COLO668 (cell line): ENCODE results near the gene ZMYM3.
"Not testable (repeated sequence)": the region's sequence is repeated elsewhere in the genome, so short reads cannot be mapped to it uniquely, and the experiment has no call there.

ENCODE experiments used
- DNase-seq: peaks from one replicate; lab custom pipeline; 2025; ENCODE audit not compliant: unreplicated experiment; lab: John Stamatoyannopoulos, UW

ZMYM3 gene

GRCh38 chrX:71254092-71254963 is at the start of gene ZMYM3:
TSS of gene ZMYM3 (minus strand) at chrX:71254140. CDS start at chrX:71253255, 885 bp downstream.
- peak; percentile 91 for DNase-seq

DNA sequence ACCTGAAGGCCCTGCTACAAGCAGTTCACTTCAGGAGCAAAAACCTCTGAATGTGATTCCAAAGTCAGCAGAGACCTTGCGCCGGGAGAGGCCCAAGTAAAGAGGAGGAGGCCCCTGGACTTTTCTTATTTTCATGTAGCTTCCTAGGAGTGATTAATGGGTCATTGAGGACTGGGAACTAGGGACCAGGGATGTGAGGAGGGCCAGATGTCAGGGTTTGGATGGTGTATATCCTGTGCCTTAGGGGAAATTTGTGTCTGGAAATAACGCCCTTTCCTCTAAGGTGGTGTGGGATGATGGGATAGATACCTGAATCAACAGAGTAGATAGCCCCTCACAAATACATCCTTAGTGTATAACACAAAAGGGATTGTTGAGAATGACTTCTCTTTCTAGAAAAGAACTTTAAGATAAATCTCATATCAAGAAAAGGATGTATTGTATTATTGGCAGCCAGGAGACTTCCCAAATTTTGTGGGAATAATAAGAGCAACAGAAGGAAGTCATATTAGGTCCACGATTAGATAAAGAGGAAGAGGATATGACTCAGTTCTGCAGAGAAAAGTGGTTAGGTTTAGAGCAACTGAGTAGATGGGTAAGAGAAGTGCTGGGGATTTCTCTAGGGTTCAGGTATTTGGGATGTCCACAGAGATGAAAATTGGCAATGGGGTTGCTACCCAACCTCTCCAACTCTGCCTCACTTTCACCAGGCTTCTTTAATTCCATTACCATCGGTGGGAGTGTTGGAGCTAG is 48.7 kb upstream of the ZMYM3 start:
- DNase-seq, result no peak

DNA sequence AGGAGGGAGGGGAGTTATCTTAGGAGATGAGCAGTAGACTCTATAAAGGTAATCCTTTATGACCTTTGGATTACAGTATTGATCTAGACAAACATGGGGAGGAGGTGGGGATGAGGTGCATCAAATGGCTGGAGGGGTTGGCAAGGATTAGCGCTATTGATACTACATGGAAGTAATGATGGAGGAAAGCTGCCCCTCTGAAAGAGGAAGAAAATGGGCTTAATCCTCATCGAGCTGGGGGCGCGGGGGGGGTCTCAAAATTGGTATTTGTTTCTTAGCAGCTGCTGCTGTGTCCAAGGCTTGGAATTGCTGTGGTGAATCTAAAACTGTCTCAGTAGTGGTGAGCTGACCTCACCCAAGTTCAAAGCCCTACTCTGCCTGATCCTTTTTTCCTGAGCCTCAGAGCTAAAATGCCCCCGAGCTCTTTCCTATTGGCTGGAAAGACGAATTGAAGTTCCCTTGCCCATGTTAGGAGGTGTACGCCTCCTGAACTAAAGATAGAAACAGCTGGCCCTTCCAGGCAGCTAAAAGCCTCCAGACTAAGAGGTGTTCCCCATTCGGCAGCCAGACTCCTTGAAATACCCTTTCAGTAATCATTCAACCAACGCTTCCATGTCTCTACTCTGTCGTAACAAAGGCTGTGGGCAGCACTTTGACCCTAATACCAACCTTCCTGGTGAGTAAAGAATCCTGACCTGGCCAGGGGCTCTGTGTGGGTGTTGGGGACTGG is 47.4 kb upstream of the ZMYM3 start, which contains the start of gene ITGB1BP2:
ITGB1BP2 (plus strand) TSS at position 556 of the 730 bp plus-strand sequence; CDS start at position 613, 57 bp downstream.
- DNase-seq, result no peak

DNA sequence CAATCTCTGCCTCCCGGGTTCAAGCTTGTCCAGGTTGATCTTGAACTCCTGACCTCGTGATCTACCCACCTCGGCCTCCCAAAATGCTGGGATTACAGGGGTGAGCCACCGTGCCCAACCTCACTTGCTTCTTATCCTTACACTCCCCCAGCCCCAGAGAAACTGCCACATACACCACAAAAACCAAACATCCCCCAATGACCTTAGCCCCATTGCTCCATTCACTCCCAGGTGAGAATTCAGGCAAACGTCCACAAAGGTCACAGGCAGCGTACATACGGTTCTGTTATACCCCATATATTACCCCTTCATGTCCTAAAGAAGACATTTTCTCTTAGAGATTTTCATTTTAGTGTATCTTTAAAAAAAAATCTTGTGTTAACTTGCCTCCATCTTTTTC is 46.6 kb upstream of the ZMYM3 start:
- not testable (repeated sequence) for DNase-seq

DNA sequence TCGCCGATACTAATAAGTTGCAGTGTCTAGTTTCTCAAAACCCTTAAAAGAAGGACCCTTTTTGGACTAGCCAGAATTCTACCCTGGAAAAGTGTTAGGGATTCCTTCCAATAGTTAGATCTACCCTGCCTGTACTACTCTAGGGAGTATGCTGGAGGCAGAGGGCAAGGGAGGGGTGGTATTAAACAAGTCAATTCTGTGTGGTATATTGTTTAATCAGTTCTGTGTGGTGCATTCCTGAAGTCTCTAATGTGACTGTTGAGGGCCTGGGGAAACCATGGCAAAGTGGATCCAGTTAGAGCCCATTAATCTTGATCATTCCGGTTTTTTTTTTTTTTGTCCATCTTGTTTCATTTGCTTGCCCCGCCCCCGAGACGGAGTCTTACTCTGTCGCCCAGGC is 46.1 kb upstream of the ZMYM3 start:
- DNase-seq, result not testable (repeated sequence)

DNA sequence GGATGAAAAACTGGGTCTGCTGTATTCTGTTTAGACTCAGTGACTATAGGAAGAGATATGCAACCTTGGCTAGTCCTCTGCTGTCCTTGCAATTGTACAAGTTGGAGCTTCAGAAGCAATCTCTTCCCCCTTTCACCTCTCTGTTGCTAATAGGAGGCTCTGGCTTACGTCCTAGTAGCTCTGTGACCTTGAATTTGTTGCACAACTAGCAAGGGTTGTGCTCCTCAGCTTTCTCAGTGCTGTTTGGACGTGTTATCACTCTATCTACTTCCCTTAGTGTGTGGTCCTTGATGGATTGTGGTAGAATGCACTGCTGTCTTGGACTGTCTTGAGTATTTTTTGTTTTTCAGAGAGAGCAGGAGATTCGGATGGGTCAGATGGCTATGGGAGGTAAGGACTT is 44.2 kb upstream of the ZMYM3 start:
- DNase-seq, result no peak

- no peak for DNase-seq
Measured at GRCh38 chrX:71296806-71297205, 42.9 kb upstream of the ZMYM3 start.

DNA sequence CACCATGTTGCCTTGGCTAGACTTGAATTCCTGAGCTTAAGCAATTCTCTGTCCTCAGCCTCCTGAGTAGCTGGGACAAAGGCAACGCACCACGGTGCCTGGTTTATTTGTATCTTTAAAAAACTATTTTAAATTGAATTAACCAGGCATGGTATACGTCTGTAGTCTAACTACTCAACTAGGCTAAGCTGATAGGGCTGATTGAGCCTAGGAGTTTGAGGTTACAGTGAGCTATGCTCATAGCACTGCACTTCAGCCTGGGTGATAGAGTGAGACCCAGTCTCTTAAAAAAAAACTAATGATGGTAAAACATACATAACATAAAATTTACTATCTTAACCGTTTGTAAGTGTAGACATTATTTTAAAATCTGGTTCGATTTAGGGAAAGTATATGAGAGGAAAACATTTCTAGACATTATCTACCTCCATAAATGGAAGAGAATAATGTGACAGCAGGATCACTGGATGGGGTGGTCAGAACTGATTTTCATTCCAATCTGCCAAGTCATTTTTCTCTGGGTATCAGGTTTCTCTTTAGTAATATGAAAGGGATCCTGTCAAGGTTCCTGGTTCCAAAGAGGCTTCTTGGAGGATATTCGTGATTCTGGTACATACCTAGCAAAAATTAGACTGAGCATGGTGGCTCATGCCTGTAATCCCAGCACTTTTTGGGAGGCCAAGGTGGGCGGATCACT is 38.9 kb upstream of the ZMYM3 start:
- DNase-seq, result no peak

GRCh38 chrX:71291381-71291780 is 37.4 kb upstream of the ZMYM3 start:
- DNase-seq, result no peak

DNA sequence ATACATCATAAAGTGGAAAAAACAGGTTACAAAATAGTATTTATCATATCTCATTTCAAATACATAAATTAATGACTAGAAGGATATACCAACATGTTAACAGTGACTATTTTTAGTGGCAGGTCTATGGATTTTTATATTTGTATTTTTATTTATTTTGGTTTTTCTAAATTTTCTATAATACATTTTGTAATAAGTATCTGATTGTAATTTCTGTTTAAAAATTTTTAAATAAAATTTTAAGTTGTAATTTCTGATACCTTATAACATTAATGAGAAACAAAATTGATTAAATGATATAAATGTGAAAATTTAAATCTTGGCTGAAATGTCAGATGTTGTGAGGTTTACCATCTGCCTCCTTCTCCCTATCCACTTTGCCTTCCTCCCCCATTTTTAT is 32.0 kb upstream of the ZMYM3 start:
- no peak for DNase-seq

GRCh38 chrX:71283403-71284143 is 29.6 kb upstream of the ZMYM3 start, which contains the start of gene NONO:
TSS of gene NONO (plus strand) at chrX:71283635. CDS start at chrX:71290638, 7,003 bp downstream.
- DNase-seq, result peak; percentile 95

DNA sequence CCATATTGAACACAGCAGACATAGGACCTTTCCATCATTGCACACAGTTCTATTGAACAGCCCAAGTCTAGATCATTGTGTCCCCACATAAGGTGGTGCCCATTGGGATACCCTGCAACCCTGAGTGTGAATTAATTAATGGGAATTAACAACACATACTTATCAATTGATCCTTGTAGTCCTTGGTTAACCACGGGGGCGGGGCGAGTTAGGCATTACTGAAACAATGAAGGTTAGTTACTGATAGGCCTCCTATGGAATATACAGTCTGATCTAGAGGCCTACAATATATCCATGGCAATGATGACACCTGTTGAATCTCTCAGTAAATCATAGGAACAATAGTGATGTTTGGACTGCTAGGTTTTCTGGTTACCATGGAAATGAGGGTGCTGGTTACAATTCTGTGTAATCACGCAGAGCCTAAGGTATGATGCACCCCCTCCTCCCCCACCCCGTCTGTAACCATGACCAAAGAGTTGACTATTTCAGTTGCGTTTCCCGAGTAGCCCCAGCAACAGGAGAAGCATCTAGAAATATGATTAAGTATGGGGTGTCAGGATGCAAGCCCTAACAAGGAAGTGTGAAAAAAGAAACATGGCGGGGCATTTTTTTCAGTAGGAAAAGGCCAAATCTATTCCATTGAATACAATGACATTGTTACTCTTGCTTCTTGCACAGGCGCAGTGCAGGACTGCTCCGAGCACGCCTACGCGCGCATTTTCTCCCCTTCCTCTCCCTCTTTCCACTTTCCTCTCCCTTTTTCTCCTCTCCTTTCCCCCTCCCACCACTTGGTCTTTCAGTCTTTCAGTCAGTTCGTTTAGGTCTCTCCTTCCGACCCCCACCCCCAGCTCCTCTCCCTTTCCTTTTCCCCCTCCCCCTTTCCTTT is 28.8 kb upstream of the ZMYM3 start:
- DNase-seq, result peak; percentile 30

GRCh38 chrX:71281300-71281699 is 27.4 kb upstream of the ZMYM3 start:
- DNase-seq, result not testable (repeated sequence)

DNA sequence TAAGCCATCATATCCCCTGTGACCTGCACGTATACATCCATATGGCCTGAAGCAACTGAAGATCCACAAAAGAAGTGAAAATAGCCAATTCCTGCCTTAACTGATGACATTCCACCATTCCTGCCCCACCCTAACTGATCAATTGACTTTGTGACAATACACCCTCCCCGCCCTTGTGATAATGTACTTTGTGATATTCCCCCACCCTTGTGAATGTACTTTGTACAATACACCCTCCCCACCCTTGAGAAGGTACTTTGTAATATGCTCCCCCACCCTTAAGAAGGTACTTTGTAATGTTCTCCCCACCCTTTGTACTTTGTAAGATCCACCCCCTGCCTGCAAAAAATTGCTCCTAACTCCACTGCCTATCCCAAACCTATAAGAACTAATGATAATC is 18.4 kb upstream of the ZMYM3 start:
- DNase-seq, result not testable (repeated sequence)

- DNase-seq, result no peak
Measured at GRCh38 chrX:71269801-71270395, 16.0 kb upstream of the ZMYM3 start.

DNA sequence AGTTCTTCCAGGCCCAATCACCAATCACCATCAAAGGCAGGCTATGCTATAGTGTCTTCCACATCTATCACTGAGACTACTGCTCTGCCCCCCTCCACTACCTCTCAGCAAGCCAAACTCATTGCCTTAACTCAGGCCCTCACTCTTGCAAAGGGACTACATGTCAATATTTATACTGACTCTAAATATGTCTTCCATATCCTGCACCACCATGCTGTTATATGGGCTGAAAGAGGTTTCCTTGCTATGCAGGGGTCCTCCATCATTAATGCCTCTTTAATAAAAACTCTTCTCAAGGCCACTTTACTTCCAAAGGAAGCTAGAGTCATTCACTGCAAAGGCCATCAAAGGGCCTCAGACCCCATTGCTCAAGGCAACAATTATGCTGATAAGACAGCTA is 14.7 kb upstream of the ZMYM3 start:
- not testable (repeated sequence) for DNase-seq

DNA sequence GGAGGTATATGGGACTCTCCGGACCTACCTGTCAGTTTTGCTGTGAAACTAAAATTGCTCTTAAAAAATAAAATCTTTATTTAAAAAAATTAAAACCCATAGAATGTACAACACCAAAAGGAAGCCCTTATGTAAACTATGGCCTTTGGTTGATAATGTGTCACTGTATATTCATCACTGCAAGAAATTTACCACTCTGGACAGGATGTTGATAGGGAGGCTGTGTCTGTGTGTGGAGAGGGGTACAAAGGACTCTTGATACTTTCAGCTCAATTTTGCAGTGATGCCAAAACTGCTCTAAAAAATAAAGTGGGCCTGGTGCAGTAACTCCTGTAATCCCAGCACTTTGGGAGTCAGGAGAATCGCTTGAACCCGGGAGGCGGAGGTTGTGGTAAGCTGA is 2.9 kb upstream of the ZMYM3 start:
- no peak for DNase-seq

DNA sequence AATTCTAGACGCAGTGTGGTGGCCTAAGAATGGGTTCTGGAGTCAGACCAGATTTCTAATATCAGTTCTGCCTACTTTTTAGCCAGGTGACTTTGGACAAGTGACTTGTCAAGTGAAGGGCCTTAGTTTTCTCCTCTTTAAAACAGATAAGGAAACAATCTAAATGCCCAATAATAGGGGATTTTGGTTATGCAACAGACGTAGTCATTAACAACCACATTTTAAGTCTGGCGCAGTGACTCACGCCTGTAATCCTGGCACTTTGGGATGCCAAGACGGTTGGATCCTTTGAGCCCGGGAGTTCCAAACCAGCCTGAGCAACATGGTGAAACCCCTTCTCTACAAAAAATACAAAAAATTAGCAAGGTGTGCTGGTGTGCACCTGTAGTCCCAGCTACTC is 2.1 kb upstream of the ZMYM3 start:
- no peak for DNase-seq
